ENCODE results near the gene STPG2.

- TF ChIP-seq POLR2AphosphoS5 (IDR thresholded peaks at IDR 0.05) (no peak), POLR2A (IDR thresholded peaks at IDR 0.05) (no peak), CTCF (IDR thresholded peaks at IDR 0.05 in 8 of 11, conservative IDR thresholded peaks at IDR 0.05 in 3 of 11) (no peak)
Measured at GRCh38 chr4:97879942-97880341, 263.3 kb downstream of the STPG2 start.

All from spleen (tissue), 7 donors.